ENCODE measurements around the gene HKDC1.
"Not testable (repeated sequence)": the region's sequence is repeated elsewhere in the genome, so short reads cannot be mapped to it uniquely, and the experiment has no call there.

Gene HKDC1

GRCh38 chr10:69250041-69250440 lies 29.9 kb downstream of the HKDC1 start:
- no peak for ATAC-seq

GRCh38 chr10:69251417-69251816 lies 31.3 kb downstream of the HKDC1 start:
- not testable (repeated sequence) for ATAC-seq

More at GRCh38 chr10:69250041-69250440, 29.9 kb downstream of the HKDC1 start:
- TF ChIP-seq ISL1 (CRISPR knock-in tag; IDR thresholded peaks at IDR 0.05) (no peak), CREB5 (CRISPR knock-in tag; IDR thresholded peaks at IDR 0.05; ENCODE audit: low read depth) (no peak), PPARA (CRISPR knock-in tag; IDR thresholded peaks at IDR 0.05; ENCODE audit: borderline replicate concordance) (no peak), OSR1 (CRISPR knock-in tag; IDR thresholded peaks at IDR 0.05) (no peak), CSRNP3 (CRISPR knock-in tag; IDR thresholded peaks at IDR 0.05) (no peak), ZFP30 (CRISPR knock-in tag; IDR thresholded peaks at IDR 0.05) (no peak), SNAI2 (CRISPR knock-in tag; IDR thresholded peaks at IDR 0.05) (no peak), BACH2 (CRISPR knock-in tag; IDR thresholded peaks at IDR 0.05; ENCODE audit: borderline replicate concordance) (no peak), ZNF565 (CRISPR knock-in tag; conservative IDR thresholded peaks at IDR 0.05; ENCODE audit: low read depth) (no peak), ZFP3 (CRISPR knock-in tag; IDR thresholded peaks at IDR 0.05) (no peak), ZC3H10 (CRISPR knock-in tag; IDR thresholded peaks at IDR 0.05) (no peak)

- ATAC-seq: no peak; the same call in 2 of the 3 replicates
These were observed 33.0 kb downstream of the HKDC1 start for GRCh38 chr10:69253171-69253570.

More at GRCh38 chr10:69253171-69253570, 33.0 kb downstream of the HKDC1 start:
- TF ChIP-seq POU6F1 (CRISPR knock-in tag; IDR thresholded peaks at IDR 0.05; ENCODE audit: borderline replicate concordance, low read depth) (no peak), ARNTL (CRISPR knock-in tag; IDR thresholded peaks at IDR 0.05; ENCODE audit: borderline replicate concordance, low read depth) (no peak), RARB (CRISPR knock-in tag; IDR thresholded peaks at IDR 0.05) (no peak), CREB5 (CRISPR knock-in tag; IDR thresholded peaks at IDR 0.05; ENCODE audit: low read depth) (no peak), PATZ1 (CRISPR knock-in tag; IDR thresholded peaks at IDR 0.05; ENCODE audit: borderline replicate concordance) (no peak), CSRNP3 (CRISPR knock-in tag; IDR thresholded peaks at IDR 0.05) (no peak), ZNF8 (CRISPR knock-in tag; IDR thresholded peaks at IDR 0.05) (no peak), ZNF70 (CRISPR knock-in tag; IDR thresholded peaks at IDR 0.05) (no peak), OSR1 (CRISPR knock-in tag; IDR thresholded peaks at IDR 0.05) (no peak), TCF4 (CRISPR knock-in tag; IDR thresholded peaks at IDR 0.05; ENCODE audit: borderline replicate concordance) (no peak), ZNF565 (CRISPR knock-in tag; conservative IDR thresholded peaks at IDR 0.05; ENCODE audit: low read depth) (no peak), CSDC2 (CRISPR knock-in tag; IDR thresholded peaks at IDR 0.05) (no peak), GLIS3 (CRISPR knock-in tag; IDR thresholded peaks at IDR 0.05) (no peak), ESRRG (CRISPR knock-in tag; IDR thresholded peaks at IDR 0.05) (no peak), PPARA (CRISPR knock-in tag; IDR thresholded peaks at IDR 0.05; ENCODE audit: borderline replicate concordance) (no peak), TSHZ2 (CRISPR knock-in tag; IDR thresholded peaks at IDR 0.05) (no peak), SNAI2 (CRISPR knock-in tag; IDR thresholded peaks at IDR 0.05) (no peak), ZC3H10 (CRISPR knock-in tag; IDR thresholded peaks at IDR 0.05) (no peak), TOX (CRISPR knock-in tag; IDR thresholded peaks at IDR 0.05; ENCODE audit: borderline replicate concordance) (no peak)
